Epithelial cell of proximal tubule (primary cell): Measurements from ENCODE around the gene TBC1D10A. TPM values are rescaled to one million over a fixed set of nuclear protein-coding genes. Genes with fewer than 3 reads are reported as not detected.

Experiments
- DNase-seq: peaks from one replicate; pipeline ENCODE4 v3.0.0-alpha.2; 2011; ENCODE audit warnings: low read depth
- H3K4me3 ChIP-seq: 2 replicates; pipeline ENCODE4 v1.5.1; 2011; ENCODE audit warnings: low read depth, mild to moderate bottlenecking, low read length
- total RNA-seq: library from RNA; depleted of rRNA; stranded (reverse); fragments of >200 nt; gene quantifications from 2 replicates; pipeline ENCODE4 v1.2.3, GENCODE V29; 2015
- TF ChIP-seq, protein P1 (sequence below): conservative IDR thresholded peaks from 2 replicates; pipeline ENCODE4 v1.5.1; 2012; ENCODE audit warnings: low read depth, mild to moderate bottlenecking, low read length

The TBC1D10A gene
- total RNA-seq, 1 donor from 2014 or later: 22.9 TPM

DNA sequence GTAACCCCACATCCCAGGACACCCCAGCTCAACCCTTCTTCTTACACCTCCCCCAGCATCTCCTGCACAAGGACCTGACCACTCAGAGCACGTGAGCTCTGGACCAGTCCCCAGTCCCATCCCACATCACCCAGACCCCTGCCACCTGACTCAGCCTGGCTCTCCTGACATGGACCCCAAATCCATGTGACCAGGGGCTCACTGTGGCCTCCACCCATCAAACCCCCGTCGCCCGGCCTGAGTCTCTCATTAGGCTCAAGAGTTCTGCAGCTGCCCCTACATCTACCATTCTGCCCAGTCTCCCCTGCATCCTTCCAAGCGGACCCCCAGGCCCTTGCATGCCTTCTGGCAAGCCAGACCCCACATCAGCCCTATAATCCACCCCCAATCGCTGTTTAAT, 78.3 kb downstream of the TBC1D10A start:
- TF ChIP-seq, protein P1, sequence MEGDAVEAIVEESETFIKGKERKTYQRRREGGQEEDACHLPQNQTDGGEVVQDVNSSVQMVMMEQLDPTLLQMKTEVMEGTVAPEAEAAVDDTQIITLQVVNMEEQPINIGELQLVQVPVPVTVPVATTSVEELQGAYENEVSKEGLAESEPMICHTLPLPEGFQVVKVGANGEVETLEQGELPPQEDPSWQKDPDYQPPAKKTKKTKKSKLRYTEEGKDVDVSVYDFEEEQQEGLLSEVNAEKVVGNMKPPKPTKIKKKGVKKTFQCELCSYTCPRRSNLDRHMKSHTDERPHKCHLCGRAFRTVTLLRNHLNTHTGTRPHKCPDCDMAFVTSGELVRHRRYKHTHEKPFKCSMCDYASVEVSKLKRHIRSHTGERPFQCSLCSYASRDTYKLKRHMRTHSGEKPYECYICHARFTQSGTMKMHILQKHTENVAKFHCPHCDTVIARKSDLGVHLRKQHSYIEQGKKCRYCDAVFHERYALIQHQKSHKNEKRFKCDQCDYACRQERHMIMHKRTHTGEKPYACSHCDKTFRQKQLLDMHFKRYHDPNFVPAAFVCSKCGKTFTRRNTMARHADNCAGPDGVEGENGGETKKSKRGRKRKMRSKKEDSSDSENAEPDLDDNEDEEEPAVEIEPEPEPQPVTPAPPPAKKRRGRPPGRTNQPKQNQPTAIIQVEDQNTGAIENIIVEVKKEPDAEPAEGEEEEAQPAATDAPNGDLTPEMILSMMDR: no peak
- no peak for DNase-seq
- no peak overlapping the region for H3K4me3 ChIP-seq

DNA sequence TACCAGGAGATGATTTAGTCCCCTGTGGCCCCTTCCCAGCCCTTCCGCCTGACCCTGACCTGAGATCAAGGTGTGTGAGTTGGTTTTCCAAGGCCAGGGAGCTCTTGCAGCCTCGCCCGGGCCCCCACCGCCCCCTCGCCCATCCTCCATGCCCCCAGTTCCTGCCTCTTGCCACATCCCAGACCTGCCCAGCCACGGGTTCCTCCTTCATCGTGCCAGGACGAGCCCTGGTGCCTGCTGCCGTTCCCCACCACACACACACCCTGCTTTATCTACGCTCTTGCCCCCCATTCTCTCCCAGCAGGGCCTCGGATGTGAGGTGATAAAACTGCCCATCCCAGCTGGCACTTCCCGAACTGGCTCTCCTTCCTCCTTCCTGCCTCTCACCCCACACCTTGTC, 78.8 kb downstream of the TBC1D10A start:
- TF ChIP-seq, protein P1: no peak
- H3K4me3 ChIP-seq: no peak overlapping the region
- DNase-seq: no peak

DNA sequence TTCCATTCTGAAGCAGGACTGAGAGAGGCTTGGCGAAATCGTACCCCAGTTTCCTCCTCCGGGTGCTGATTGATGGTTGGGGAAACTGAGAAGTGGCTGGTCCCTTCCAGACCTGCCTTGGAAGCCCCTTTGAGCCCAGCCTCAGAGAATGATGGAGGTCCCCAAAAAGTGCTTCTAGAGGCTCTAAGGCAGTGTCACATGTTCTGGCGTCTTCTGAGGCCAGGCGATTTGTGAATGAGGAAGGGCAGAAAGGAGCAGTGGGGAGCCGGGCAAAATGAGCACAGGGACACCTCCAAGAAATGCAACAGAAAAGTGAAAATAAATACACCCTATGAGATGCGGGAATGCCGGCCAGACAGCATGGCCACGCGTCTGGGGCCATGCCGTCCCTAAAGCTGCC, 79.2 kb downstream of the TBC1D10A start:
- DNase-seq: no peak
- H3K4me3 ChIP-seq: peak overlapping the region; percentile 67
- TF ChIP-seq, protein P1: no peak

DNA sequence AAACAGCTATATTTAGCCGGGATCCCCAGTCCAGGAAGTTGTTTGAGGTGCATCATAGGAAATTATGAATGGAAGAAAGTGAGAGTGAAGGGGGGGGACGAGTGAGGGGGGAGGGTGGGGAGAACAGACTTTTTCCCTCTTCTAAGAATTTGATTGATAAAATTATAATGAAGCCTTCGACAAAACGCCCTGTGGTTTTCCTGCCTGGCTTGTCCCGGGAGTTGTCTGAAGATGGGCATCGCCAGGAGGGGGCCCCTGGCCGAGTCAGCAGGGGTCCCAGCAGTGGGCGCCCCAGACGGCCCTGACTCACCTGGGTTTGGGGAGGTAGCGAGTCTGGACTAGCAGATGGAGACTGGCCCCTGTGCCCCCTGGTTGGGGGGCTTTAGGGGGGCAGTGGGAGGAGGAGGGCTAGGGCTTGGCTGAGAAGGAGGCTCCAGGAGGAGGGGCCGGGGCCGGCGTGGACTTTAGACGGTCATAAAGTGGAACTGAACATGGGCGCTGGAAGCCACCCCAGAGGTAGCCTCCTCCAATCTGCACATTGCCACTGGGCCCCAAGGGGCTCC, 79.8 kb downstream of the TBC1D10A start:
- no peak for DNase-seq
- peak overlapping the region; percentile 67 for H3K4me3 ChIP-seq
- TF ChIP-seq, protein P1: peak; percentile 20

DNA sequence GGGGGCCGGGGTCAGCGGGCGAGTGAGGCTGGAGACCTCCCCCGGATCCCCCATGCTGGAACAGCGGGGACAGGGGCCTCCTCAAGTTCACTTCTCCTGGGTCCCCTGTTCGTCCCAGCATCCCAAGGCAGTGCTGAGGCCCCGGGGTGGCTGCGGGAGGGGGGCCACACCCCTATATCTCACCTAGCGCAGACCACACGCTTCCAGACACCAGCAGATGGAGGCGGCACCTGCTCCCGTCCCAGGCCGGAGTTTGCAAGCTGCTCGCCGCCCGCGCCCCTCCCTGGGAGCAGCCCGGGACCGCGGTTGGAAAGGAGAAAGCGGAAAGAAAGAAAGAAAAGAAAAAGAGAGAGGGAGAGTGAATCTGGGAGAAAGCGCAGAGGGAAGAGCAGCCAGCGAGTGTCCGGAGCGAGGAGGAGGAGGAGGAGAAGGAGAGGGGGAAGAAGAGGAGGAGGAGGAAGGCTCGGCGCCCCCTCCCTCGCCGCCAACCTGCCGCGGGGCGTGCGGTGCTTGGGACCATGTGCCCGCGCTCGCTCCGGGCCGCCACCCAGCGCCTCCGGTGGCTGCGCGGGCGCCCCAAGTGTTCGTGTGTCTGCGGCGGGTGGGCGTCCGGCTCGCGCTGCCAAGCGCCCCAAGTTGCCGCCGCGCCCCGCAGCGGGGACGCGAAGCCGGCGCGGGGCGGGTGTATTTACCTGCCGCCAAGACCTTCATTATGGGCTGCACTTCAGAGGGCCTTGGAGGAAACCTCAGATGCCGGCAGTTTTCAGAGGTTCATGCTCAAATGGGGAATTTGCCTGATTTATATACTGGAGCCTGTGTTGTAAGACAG, 80.5 kb downstream of the TBC1D10A start, which contains the start of gene LIF:
Gene LIF (minus strand): TSS at position 775 of the 829 bp plus-strand sequence. CDS start 64 bp downstream, at position 711.
- TF ChIP-seq, protein P1: peak; percentile 7
- no peak for DNase-seq
- H3K4me3 ChIP-seq: peak within 1 kb of the TSS; percentile 67

DNA sequence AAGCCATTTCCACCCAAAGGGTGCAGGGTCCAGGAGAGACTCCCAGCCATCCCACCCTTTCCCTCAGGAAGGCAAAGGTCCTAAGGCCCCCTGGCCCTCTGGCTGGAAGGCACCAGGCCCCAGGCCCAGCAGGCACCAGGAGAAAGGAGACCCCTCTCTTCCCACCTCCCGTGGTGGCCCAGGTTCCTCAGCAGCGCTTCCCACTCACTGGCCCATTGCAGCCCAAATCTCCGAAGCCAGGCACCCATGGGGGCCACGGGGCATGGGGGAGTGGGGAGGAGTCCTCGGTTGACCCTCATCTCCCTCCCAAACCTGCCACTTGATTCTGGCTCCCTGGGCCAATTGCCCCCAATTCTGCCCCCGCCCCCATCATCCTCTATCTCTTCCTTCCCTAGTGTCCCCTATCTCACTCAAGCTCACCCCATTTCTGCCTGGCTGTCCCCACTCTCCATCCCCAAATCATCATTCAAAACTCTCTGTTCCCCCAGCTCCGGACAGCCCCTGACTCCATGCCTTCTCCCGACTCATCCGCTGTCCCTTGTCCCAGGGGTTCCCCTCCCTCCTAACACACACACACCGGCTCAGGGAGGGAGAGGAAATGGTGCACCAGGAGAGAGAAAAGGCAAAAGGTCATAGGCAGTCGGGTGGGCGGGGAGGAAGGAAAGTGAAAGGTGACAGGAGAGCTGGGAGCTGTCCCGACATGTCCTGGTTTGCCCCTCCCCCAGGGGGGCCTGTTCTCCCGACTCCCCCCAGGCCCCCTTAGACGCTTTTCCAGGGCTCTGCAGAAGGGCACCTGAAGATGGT, 81.4 kb downstream of the TBC1D10A start:
- TF ChIP-seq, protein P1: no peak
- no peak for DNase-seq
- peak overlapping the region; percentile 67 for H3K4me3 ChIP-seq
